Right cardiac atrium (tissue), 5 donors: ENCODE results near the gene SPSB1. TPM values are rescaled to one million over a fixed set of nuclear protein-coding genes. Genes with fewer than 3 reads are reported as not detected.

Experiments
- ATAC-seq, 2 donors: fragments of 200-7000 bp; cut with Tn5 transposase; one replicate each; pipeline versions ENCODE4 v1.8.0 to v1.9.1; 2020; ENCODE audit warnings: moderate library complexity in 2 of 2, mild to moderate bottlenecking in 1 of 2
- DNase-seq, 3 donors: peaks; one replicate each; pipeline ENCODE4 v3.0.0-alpha.2; 2020
- H3K27ac ChIP-seq: one replicate; pipeline ENCODE4 v1.5.1; 2013; ENCODE audit warnings: mild to moderate bottlenecking, low read length, control low read depth, moderate library complexity
- H3K27me3 ChIP-seq: one replicate; pipeline ENCODE4 v1.6.1; 2013; ENCODE audit not compliant: control insufficient read depth, insufficient read depth
- H3K4me1 ChIP-seq: one replicate; pipeline ENCODE4 v1.6.1; 2013; ENCODE audit warnings: low read length; ENCODE audit not compliant: control insufficient read depth, insufficient read depth
- H3K4me3 ChIP-seq: one replicate; pipeline ENCODE4 v1.5.1; 2013; ENCODE audit warnings: low read length, control low read depth
- H3K9me3 ChIP-seq: one replicate; pipeline ENCODE4 v1.6.1; 2013; ENCODE audit warnings: low read length; ENCODE audit not compliant: control insufficient read depth
- WGBS: extraction: QIAGEN DNeasy Blood & Tissue Kit; methylation state at CpG from one replicate; pipeline ENCODE4 v1.1.7; 2013; 5-methylcytosine and 5-hydroxymethylcytosine counted together
- intact Hi-C, 4 donors: fragments of 100-400 bp; cut with DNase I; formaldehyde crosslinking; loops; one replicate each; pipeline versions ENCODE4 v1.11.0 to v1.14.0; 2022 to 2023
- polyA plus RNA-seq: library from polyadenylated mRNA; stranded (reverse); fragments of 200-250 nt; gene quantifications from one replicate; pipeline ENCODE4 v1.2.3, GENCODE V29; 2013
- total RNA-seq, 4 donors: library from RNA; stranded (reverse); fragmentation: NEBNext Ultra II Directional; extraction: Animal tissue kit (Norgen Biotek cat#: 25700); gene quantifications; one replicate each; pipeline ENCODE4 v1.2.1, GENCODE V29; 2021
- donor health status: healthy with polysubstance abuse.
- donor health status: DM: no; HTN: yes; CAD: no.
- donor health status: DM: no; HTN: no; CAD: no.
- donor health status: DM: no; HTN: yes; CAD: no; lungs with severe emphysema.
- donor health status: DM: yes; HTN: yes; CAD: no.

SPSB1 gene
- total and polyA plus RNA-seq, 5 donors, result 15.5 to 24.0 (median 16.5) TPM

GRCh38 chr1:9371391-9371935 lies 78.8 kb downstream of the SPSB1 start:
- intact Hi-C loops, result no loop called here
- Histone ChIP-seq H3K4me3 (no peak overlapping the region), H3K9me3 (no peaks in the 10 kb centered on the region), H3K4me1 (peaks cover 10% of the 10 kb centered on the region), H3K27me3 (no peaks in the 10 kb centered on the region), H3K27ac (peak overlapping the region; percentile 38)
- peak; percentile 78 for ATAC-seq
- 43% methylated on average over 15 of the region's 15 CpGs for WGBS
- peak; percentile 63 to 91 (median 83) for DNase-seq

GRCh38 chr1:9371951-9372350 lies 79.3 kb downstream of the SPSB1 start:
- ATAC-seq (no peak), DNase-seq (no peak)
- Histone ChIP-seq H3K4me3 (no peak overlapping the region), H3K27me3 (no peaks in the 10 kb centered on the region), H3K9me3 (no peaks in the 10 kb centered on the region), H3K27ac (peak overlapping the region; percentile 57), H3K4me1 (peaks cover 10% of the 10 kb centered on the region)
- 46% methylated on average over 5 of the region's 5 CpGs for WGBS
- intact Hi-C loops, result no loop called here

GRCh38 chr1:9373619-9374018 lies 80.9 kb downstream of the SPSB1 start:
- H3K27ac ChIP-seq, result no peak overlapping the region
- WGBS, result 68% methylated on average over 4 of the region's 4 CpGs
- ATAC-seq, result no peak
- peaks cover 10% of the 10 kb centered on the region for H3K4me1 ChIP-seq
- DNase-seq, result no peak
- no peak overlapping the region for H3K4me3 ChIP-seq
- no peaks in the 10 kb centered on the region for H3K9me3 ChIP-seq
- intact Hi-C loops, result no loop called here
- H3K27me3 ChIP-seq, result no peaks in the 10 kb centered on the region

- WGBS, result 88% methylated on average over 7 of the region's 7 CpGs
- ATAC-seq (no peak), DNase-seq (no peak)
- no peak overlapping the region for H3K4me3 ChIP-seq
- peaks cover 10% of the 10 kb centered on the region for H3K4me1 ChIP-seq
- no peaks in the 10 kb centered on the region for H3K9me3 ChIP-seq
- intact Hi-C loops, result no loop called here
- H3K27me3 ChIP-seq, result no peaks in the 10 kb centered on the region
- H3K27ac ChIP-seq, result no peak overlapping the region
These were observed 82.2 kb downstream of the SPSB1 start for GRCh38 chr1:9374748-9375341.

- H3K9me3 ChIP-seq, result no peaks in the 10 kb centered on the region
- ATAC-seq (peak; percentile 34 to 49), DNase-seq (peak; percentile 53 to 88 (median 85))
- H3K4me1 ChIP-seq, result peaks cover 10% of the 10 kb centered on the region
- no peaks in the 10 kb centered on the region for H3K27me3 ChIP-seq
- intact Hi-C loops, result no loop called here
- H3K4me3 ChIP-seq, result no peak overlapping the region
- peak overlapping the region; percentile 87 for H3K27ac ChIP-seq
- 44% methylated on average over 15 of the region's 15 CpGs for WGBS
These were observed 83.2 kb downstream of the SPSB1 start for GRCh38 chr1:9375912-9376311.

- intact Hi-C loops, result no loop called here
- DNase-seq (peak in 2 of 3 donors; percentile 58 to 68), ATAC-seq (peak; percentile 20 to 22)
- Histone ChIP-seq H3K27me3 (no peaks in the 10 kb centered on the region), H3K4me3 (no peak overlapping the region), H3K27ac (peak overlapping the region; percentile 87), H3K4me1 (peaks cover 10% of the 10 kb centered on the region), H3K9me3 (no peaks in the 10 kb centered on the region)
- 58% methylated on average over 5 of the region's 5 CpGs for WGBS
These were observed 83.7 kb downstream of the SPSB1 start for GRCh38 chr1:9376430-9376829.

GRCh38 chr1:9376886-9377333 lies 84.2 kb downstream of the SPSB1 start:
- intact Hi-C loops, result no loop called here

GRCh38 chr1:9378801-9379200 lies 86.1 kb downstream of the SPSB1 start:
- Histone ChIP-seq H3K4me1 (peaks cover 10% of the 10 kb centered on the region), H3K9me3 (no peaks in the 10 kb centered on the region), H3K4me3 (no peak overlapping the region), H3K27ac (no peak overlapping the region), H3K27me3 (no peaks in the 10 kb centered on the region)
- DNase-seq (no peak), ATAC-seq (no peak)
- intact Hi-C loops, result no loop called here
- 98% methylated on average over 4 of the region's 4 CpGs for WGBS

More at GRCh38 chr1:9376886-9377333, 84.2 kb downstream of the SPSB1 start:
- Histone ChIP-seq H3K9me3 (no peaks in the 10 kb centered on the region), H3K27me3 (no peaks in the 10 kb centered on the region), H3K4me1 (peaks cover 10% of the 10 kb centered on the region), H3K4me3 (no peak overlapping the region), H3K27ac (peak overlapping the region; percentile 87)
- peak; percentile 78 to 90 for ATAC-seq
- DNase-seq, result peak; percentile 71 to 90 (median 81)
- 33% methylated on average over 17 of the region's 17 CpGs for WGBS

- Histone ChIP-seq H3K4me1 (peaks cover under 1% of the 10 kb centered on the region), H3K9me3 (no peaks in the 10 kb centered on the region), H3K4me3 (no peak overlapping the region), H3K27ac (no peak overlapping the region), H3K27me3 (no peaks in the 10 kb centered on the region)
- DNase-seq (no peak), ATAC-seq (no peak)
- 96% methylated on average over 6 of the region's 6 CpGs for WGBS
- intact Hi-C loops, result loop anchor here in 1 of 4 donors (10.0 kb wide), 1 partner anchor 86 kb away; the partner anchor contains the start of gene SPSB1
These were observed 88.0 kb downstream of the SPSB1 start for GRCh38 chr1:9380711-9381110.

- H3K4me3 ChIP-seq, result no peak overlapping the region
- no peak overlapping the region for H3K27ac ChIP-seq
- no peaks in the 10 kb centered on the region for H3K27me3 ChIP-seq
- no peaks in the 10 kb centered on the region for H3K9me3 ChIP-seq
- H3K4me1 ChIP-seq, result no peaks in the 10 kb centered on the region
- no peak for ATAC-seq
- 78% methylated on average over 20 of the region's 20 CpGs for WGBS
- intact Hi-C loops, result loop anchor here in 1 of 4 donors (10.0 kb wide), 1 partner anchor 88 kb away; the partner anchor contains the start of gene SPSB1
- DNase-seq, result peak in 1 of 3 donors; percentile 53
These were observed 90.2 kb downstream of the SPSB1 start for GRCh38 chr1:9382643-9383491.

- H3K27ac ChIP-seq, result peak overlapping the region; percentile 56
- WGBS, result 69% methylated on average over 7 of the region's 7 CpGs
These were observed 91.4 kb downstream of the SPSB1 start for GRCh38 chr1:9384128-9384527.

More at GRCh38 chr1:9384128-9384527, 91.4 kb downstream of the SPSB1 start:
- Histone ChIP-seq H3K27me3 (no peaks in the 10 kb centered on the region), H3K4me1 (peaks cover 8% of the 10 kb centered on the region), H3K9me3 (no peaks in the 10 kb centered on the region), H3K4me3 (no peak overlapping the region)
- ATAC-seq (no peak), DNase-seq (no peak)
- intact Hi-C loops, result loop anchor here in 1 of 4 donors (10.0 kb wide), 1 partner anchor 89 kb away; the partner anchor contains the start of gene SPSB1
